Hepatocyte (in vitro differentiated cells): Measurements from ENCODE around the gene MARF1.

ENCODE experiments used
- EZH2 ChIP-seq: fragments of 200-600 bp; sonication (generic); IDR thresholded peaks from 2 replicates; pipeline ENCODE4 v1.6.1; 2016; ENCODE audit warnings: antibody characterized with exemption, mild to moderate bottlenecking, borderline replicate concordance
- TF ChIP-seq, protein P1 (sequence below): fragments of 200-600 bp; sonication (generic); IDR thresholded peaks from 2 replicates; pipeline ENCODE4 v1.5.1; 2016; ENCODE audit warnings: antibody characterized with exemption, mild to moderate bottlenecking; ENCODE audit not compliant: poor library complexity

DNA sequence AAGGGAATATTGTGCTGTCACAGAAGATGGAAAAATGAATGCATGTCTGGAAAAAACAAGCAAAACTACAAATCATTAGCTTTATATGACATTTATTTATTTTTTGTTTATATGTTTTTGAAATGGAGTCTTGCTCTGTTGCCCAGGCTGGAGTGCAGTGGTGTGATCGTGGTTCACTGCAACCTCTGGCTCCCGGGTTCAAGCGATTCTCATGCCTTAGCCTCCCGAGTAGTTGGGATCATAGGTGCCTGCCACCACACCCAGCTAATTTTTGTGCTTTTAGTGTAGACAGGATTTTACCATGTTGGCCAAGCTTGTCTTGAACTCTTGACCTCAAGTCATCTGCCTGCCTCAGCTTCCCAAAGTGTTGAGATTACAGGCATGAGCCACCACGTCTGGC lies 15.6 kb upstream of the MARF1 start:
- TF ChIP-seq, protein P1, sequence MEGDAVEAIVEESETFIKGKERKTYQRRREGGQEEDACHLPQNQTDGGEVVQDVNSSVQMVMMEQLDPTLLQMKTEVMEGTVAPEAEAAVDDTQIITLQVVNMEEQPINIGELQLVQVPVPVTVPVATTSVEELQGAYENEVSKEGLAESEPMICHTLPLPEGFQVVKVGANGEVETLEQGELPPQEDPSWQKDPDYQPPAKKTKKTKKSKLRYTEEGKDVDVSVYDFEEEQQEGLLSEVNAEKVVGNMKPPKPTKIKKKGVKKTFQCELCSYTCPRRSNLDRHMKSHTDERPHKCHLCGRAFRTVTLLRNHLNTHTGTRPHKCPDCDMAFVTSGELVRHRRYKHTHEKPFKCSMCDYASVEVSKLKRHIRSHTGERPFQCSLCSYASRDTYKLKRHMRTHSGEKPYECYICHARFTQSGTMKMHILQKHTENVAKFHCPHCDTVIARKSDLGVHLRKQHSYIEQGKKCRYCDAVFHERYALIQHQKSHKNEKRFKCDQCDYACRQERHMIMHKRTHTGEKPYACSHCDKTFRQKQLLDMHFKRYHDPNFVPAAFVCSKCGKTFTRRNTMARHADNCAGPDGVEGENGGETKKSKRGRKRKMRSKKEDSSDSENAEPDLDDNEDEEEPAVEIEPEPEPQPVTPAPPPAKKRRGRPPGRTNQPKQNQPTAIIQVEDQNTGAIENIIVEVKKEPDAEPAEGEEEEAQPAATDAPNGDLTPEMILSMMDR, result no peak
- no peak for TF ChIP-seq EZH2
